ENCODE results near the gene PALM. TPM values are rescaled to one million over a fixed set of nuclear protein-coding genes. Genes with fewer than 3 reads are reported as not detected.

The PALM gene
- total RNA-seq, 1 experiment from 2014 or later: 22.1 TPM

GRCh38 chr19:680287-681028 lies 28.3 kb upstream of the PALM start (continued):
- TF ChIP-seq ZNF425 (CRISPR knock-in tag; conservative IDR thresholded peaks at IDR 0.05): no peak
- no peak for TF ChIP-seq SMAD3 (CRISPR knock-in tag; IDR thresholded peaks at IDR 0.05; ENCODE audit: borderline replicate concordance)
- TF ChIP-seq IRF1 (CRISPR knock-in tag; IDR thresholded peaks at IDR 0.05): no peak
- no peak for TF ChIP-seq CDX4 (CRISPR knock-in tag; IDR thresholded peaks at IDR 0.05; ENCODE audit: borderline replicate concordance)

GRCh38 chr19:681029-682019 lies 27.4 kb upstream of the PALM start:
- Mint-ChIP-seq H3K4me3 (peak overlapping the region; percentile 87), H3K36me3 (no peaks in the 10 kb centered on the region), H3K9me3 (no peaks in the 10 kb centered on the region), H3K27me3 (ENCODE audit: low read depth) (peaks cover 13% of the 10 kb centered on the region), H3K27ac (no peak overlapping the region), H3K4me1 (no peaks in the 10 kb centered on the region)
- CTCF ChIA-PET: interaction anchor here (0.6 to 2.7 kb wide), 19 partner anchors 9 to 572 kb away, joined by 3 to 22 read pairs (median 5); partner anchors contain the start of genes PALM, PRSS57, RNF126 and WDR18
- DNase-seq (ENCODE audit: low spot score) (peak; percentile 96), ATAC-seq (peak; percentile 76)
- peak; percentile 68; the same call in 1 of the 2 replicates for TF ChIP-seq RELA (CRISPR knock-in tag; IDR thresholded peaks at IDR 0.05; ENCODE audit: borderline replicate concordance)
- TF ChIP-seq FOXJ3 (CRISPR knock-in tag; IDR thresholded peaks at IDR 0.05; ENCODE audit: borderline replicate concordance): no peak
- POLR2A ChIA-PET: interaction anchor here (1.2 to 1.7 kb wide), 3 partner anchors 22 to 118 kb away, joined by 3 to 8 read pairs (median 4); no protein-coding TSS in a partner anchor

GRCh38 chr19:682678-683320 lies 25.9 kb upstream of the PALM start:
- Mint-ChIP-seq H3K27ac (no peak overlapping the region), H3K27me3 (ENCODE audit: low read depth) (peaks cover 5% of the 10 kb centered on the region), H3K4me3 (no peak overlapping the region), H3K36me3 (no peaks in the 10 kb centered on the region), H3K9me3 (no peaks in the 10 kb centered on the region), H3K4me1 (no peaks in the 10 kb centered on the region)
- ATAC-seq (no peak), DNase-seq (ENCODE audit: low spot score) (no peak)
- POLR2A ChIA-PET: no interaction called here
- CTCF ChIA-PET: interaction anchor here (0.9 kb wide), 2 partner anchors 12 to 21 kb away, joined by 3 read pairs; no protein-coding TSS in a partner anchor
- TF ChIP-seq HMGXB4 (CRISPR knock-in tag; IDR thresholded peaks at IDR 0.05): no peak
- TF ChIP-seq ETV6 (CRISPR knock-in tag; IDR thresholded peaks at IDR 0.05): no peak
- no peak for TF ChIP-seq FOXK1 (CRISPR knock-in tag; IDR thresholded peaks at IDR 0.05)
- TF ChIP-seq IRF2 (CRISPR knock-in tag; IDR thresholded peaks at IDR 0.05; ENCODE audit: borderline replicate concordance, low read depth): no peak
- TF ChIP-seq IRF1 (CRISPR knock-in tag; IDR thresholded peaks at IDR 0.05): no peak
- no peak for TF ChIP-seq ZNF232 (CRISPR knock-in tag; IDR thresholded peaks at IDR 0.05)
- no peak for TF ChIP-seq CTCF (IDR thresholded peaks at IDR 0.05)
- TF ChIP-seq ZNF396 (CRISPR knock-in tag; IDR thresholded peaks at IDR 0.05; ENCODE audit: borderline replicate concordance): no peak
- no peak for TF ChIP-seq ZNF425 (CRISPR knock-in tag; conservative IDR thresholded peaks at IDR 0.05)
- no peak for TF ChIP-seq PREB (CRISPR knock-in tag; IDR thresholded peaks at IDR 0.05; ENCODE audit: borderline replicate concordance)
- TF ChIP-seq TCF7 (CRISPR knock-in tag; IDR thresholded peaks at IDR 0.05; ENCODE audit: low read depth): no peak

All from WTC11 (cell line).